ENCODE measurements around the gene LGALS14.
"Not testable (repeated sequence)": the region's sequence is repeated elsewhere in the genome, so short reads cannot be mapped to it uniquely, and the experiment has no call there.

Gene LGALS14

GRCh38 chr19:39679791-39680168 lies 24.5 kb upstream of the LGALS14 start:
- in situ Hi-C loops (cut with HindIII; ENCODE audit: low sequenced_read_pairs): no loop called here
- no peak overlapping the region for H3K4me3 ChIP-seq (ENCODE audit: low read depth, low read length)

GRCh38 chr19:39680593-39680992 lies 23.7 kb upstream of the LGALS14 start:
- no peak overlapping the region for H3K4me3 ChIP-seq (ENCODE audit: low read depth, low read length)
- in situ Hi-C loops (cut with HindIII; ENCODE audit: low sequenced_read_pairs): no loop called here

More at GRCh38 chr19:39679791-39680168, 24.5 kb upstream of the LGALS14 start:
- no peak for DNase-seq (ENCODE audit: low read depth, low spot score)
- no peak for TF ChIP-seq CTCF (IDR thresholded peaks at IDR 0.05; ENCODE audit: low read depth, low read length)

GRCh38 chr19:39681416-39681815 lies 22.9 kb upstream of the LGALS14 start:
- no peak for TF ChIP-seq CTCF (IDR thresholded peaks at IDR 0.05; ENCODE audit: low read depth, low read length)
- no peak overlapping the region for H3K4me3 ChIP-seq (ENCODE audit: low read depth, low read length)
- no peak for DNase-seq (ENCODE audit: low read depth, low spot score)
- in situ Hi-C loops (cut with HindIII; ENCODE audit: low sequenced_read_pairs): no loop called here

More at GRCh38 chr19:39680593-39680992, 23.7 kb upstream of the LGALS14 start:
- no peak for TF ChIP-seq CTCF (IDR thresholded peaks at IDR 0.05; ENCODE audit: low read depth, low read length)
- DNase-seq (ENCODE audit: low read depth, low spot score): no peak

GRCh38 chr19:39684267-39684666 lies 20.0 kb upstream of the LGALS14 start:
- in situ Hi-C loops (cut with HindIII; ENCODE audit: low sequenced_read_pairs): no loop called here
- TF ChIP-seq CTCF (IDR thresholded peaks at IDR 0.05; ENCODE audit: low read depth, low read length): no peak

GRCh38 chr19:39686739-39687138 lies 17.5 kb upstream of the LGALS14 start:
- in situ Hi-C loops (cut with HindIII; ENCODE audit: low sequenced_read_pairs): no loop called here
- no peak for TF ChIP-seq CTCF (IDR thresholded peaks at IDR 0.05; ENCODE audit: low read depth, low read length)
- H3K4me3 ChIP-seq (ENCODE audit: low read depth, low read length): no peak overlapping the region
- DNase-seq (ENCODE audit: low read depth, low spot score): no peak

More at GRCh38 chr19:39684267-39684666, 20.0 kb upstream of the LGALS14 start:
- no peak for DNase-seq (ENCODE audit: low read depth, low spot score)
- no peak overlapping the region for H3K4me3 ChIP-seq (ENCODE audit: low read depth, low read length)

- DNase-seq (ENCODE audit: low read depth, low spot score); H3K4me3 ChIP-seq (ENCODE audit: low read depth, low read length); in situ Hi-C loops (cut with HindIII; ENCODE audit: low sequenced_read_pairs): not testable (repeated sequence)
These were observed 15.6 kb upstream of the LGALS14 start for GRCh38 chr19:39688637-39689036.

GRCh38 chr19:39692166-39692565 lies 12.1 kb upstream of the LGALS14 start:
- in situ Hi-C loops (cut with HindIII; ENCODE audit: low sequenced_read_pairs): no loop called here

More at GRCh38 chr19:39692166-39692565, 12.1 kb upstream of the LGALS14 start:
- H3K4me3 ChIP-seq (ENCODE audit: low read depth, low read length): no peak overlapping the region
- no peak for DNase-seq (ENCODE audit: low read depth, low spot score)
- TF ChIP-seq CTCF (IDR thresholded peaks at IDR 0.05; ENCODE audit: low read depth, low read length): no peak
